GM12874 (cell line): ENCODE data around the gene FADS3.
A peak's percentile ranks its signal among the peaks of the same experiment; 100 is the strongest.

Source experiments
- CTCF ChIP-seq: IDR thresholded peaks from 2 replicates; pipeline ENCODE4 v1.5.1; 2011; ENCODE audit warnings: low read depth, mild to moderate bottlenecking, control low read depth, low read length, moderate library complexity; ENCODE audit not compliant: insufficient read depth

The FADS3 gene

DNA sequence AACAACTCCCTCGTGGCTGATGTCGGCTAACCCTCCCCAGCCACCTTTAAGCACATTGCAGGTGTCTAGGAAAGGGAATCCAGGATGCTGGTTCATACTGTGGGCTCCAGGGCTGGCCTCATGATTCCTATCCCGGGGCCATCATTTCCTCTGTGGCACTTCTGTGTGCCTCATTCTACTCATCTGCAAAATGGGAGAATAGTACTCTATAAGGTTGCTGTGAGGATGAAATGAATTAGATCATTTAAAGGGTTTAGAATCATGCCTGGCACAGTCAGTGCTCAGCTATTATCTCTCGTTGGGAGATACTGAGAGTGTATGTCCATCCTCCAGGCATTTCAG lies 4.3 kb upstream of the FADS3 start:
- TF ChIP-seq CTCF = no peak

DNA sequence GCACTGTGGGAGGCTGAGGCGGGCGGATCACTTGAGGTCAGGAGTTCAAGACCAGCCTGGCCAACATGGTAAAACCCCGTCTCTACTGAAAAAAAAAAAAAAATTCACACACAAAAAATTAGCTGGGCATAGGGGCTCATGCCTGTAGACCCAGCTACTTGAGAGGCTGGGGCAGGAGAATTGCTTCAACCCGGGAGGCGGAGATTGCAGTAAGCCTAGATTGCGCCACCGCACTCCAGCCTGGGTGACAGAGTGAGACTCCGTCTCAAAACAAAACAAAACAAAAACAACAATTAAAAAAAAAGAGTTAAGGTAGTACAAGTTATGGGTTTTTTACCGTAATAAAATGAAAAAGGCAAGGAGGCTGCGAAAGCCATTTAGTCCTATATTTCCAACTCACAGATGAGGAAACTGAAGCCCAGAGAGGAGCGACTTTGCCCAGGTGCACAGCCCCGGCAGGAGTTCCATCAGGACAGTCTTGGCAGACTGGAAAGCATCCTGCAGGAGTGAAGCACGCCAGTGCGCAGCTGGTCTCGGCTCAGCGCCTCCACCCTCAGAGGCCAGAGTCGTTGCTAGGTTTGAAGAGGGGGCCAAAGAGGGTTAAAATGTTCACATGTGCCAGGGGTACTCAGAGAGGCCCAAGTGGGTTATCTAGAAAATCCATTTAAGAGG lies 3.8 kb upstream of the FADS3 start:
- TF ChIP-seq CTCF = no peak

DNA sequence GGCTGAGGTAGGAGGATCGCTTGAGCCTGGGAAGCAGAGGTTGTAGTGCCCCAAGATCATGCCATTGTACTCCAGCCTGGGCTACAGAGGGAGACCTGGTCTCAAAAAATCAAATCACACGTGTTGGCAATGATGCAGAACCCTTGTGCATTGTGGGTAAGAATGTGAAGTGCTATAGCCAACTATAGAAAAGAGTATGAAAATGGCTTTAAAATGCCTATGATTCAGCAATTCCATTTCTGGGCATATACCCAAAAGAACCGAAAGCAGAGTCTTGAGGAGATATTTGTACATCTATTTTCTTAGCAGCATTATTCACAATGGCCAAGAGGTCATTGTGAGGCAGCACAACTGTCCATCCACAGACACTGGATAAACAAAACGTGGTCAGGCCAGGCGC lies 2.6 kb upstream of the FADS3 start:
- TF ChIP-seq CTCF = no peak

DNA sequence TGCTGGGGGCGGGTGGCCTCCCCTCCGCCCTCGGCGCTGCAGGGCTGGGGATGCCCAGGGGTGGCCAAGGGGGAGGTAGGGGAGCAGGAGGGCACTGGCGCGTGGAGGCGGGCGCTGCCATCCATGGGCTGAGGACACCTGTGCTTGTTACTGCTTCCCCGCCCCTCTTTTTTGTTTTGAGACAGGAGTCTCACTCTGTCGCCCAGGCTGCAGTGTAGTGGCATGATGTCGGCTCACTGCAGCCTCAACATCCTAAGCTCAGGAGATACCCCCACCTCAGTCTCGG lies 683 bp upstream of the FADS3 start:
- TF ChIP-seq CTCF = no peak; the same call in 1 of the 2 replicates

DNA sequence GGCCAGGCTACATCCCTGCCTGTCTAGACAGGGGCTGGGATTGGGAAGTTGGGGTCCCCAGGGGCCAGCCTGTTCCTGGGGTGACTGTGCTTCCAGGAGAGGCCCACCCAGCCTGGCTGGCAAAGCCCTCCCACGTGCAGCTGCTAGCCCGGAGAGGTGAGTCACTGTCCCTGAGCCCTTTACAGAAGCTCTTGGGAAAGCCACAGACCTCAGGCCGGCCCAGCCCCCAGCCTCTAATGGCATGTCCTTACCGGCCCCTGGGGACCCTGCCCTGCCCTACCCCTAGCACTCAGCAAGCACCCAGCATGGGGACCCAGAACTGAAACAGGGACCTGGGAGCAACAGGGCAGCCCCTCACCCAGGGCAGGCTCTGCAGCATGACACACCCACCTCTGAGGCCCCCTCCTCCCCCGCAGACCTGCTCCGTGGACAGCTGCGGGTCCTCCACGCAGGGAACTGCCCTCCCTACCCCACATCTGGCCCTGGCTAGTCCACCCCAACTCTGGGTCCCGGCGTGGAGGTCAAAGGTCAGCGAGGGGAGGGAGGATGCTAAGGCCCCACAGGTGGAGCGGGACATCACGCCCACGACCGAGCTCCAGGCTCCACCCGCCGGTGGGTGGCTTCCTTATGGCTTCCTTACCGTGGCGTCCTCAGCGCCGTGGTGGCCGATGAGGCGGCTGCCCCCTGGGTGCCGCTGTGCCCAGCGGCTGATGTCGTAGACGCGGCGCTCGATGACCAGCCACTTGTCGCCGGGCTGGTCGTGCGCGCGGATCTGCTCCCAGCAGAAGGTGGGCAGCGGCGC lies 615 bp downstream of the FADS3 start:
- TF ChIP-seq CTCF = peak; percentile 22; the same call in 1 of the 2 replicates

DNA sequence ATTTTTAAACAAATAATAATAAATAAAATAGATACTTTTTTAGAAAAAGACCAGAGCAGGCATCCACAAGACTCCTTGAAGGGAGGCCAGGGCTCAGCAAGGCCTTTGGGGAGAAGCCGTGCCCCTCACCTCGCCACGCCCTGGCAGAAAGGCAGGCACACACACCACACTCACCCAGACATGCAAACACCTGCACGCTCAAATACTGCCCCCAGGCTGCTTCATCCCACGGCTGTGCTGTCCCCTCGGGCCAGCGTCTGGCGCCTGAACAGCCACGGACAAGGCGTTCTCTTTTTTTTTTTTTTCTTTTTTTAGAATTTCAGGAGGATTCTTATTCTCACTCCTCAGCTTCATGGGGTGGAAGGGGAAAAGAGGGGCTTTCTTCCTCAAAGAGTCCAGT lies 1.5 kb downstream of the FADS3 start:
- TF ChIP-seq CTCF = no peak

DNA sequence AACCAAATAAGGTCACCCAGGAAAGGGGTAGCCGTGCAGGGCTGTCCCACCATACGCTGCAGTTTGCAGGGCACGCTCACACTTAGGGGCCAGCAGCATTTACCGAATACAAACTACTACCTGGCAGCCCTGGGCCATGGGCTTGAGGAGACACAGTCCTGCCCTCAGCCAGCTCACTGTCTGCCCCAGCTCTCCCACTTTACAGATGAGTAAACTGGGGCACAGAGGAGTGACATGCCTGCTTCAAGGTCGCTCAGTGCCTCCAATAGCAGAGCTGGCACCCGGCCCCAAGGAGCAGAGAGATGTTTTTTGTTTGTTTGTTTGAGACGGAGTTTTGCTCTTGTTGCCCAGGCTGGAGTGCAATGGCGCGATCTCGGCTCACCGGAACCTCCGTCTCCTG lies 2.8 kb downstream of the FADS3 start:
- no peak for TF ChIP-seq CTCF
